GM19240 (cell line): Measurements from ENCODE around the gene FKBP10.
"Not testable (repeated sequence)": the region's sequence is repeated elsewhere in the genome, so short reads cannot be mapped to it uniquely, and the experiment has no call there.

Source experiments
- DNase-seq: peaks from one replicate; pipeline ENCODE4 v3.0.0; 2011; ENCODE audit warnings: low spot score; ENCODE audit not compliant: insufficient read length

Gene FKBP10, protein sequence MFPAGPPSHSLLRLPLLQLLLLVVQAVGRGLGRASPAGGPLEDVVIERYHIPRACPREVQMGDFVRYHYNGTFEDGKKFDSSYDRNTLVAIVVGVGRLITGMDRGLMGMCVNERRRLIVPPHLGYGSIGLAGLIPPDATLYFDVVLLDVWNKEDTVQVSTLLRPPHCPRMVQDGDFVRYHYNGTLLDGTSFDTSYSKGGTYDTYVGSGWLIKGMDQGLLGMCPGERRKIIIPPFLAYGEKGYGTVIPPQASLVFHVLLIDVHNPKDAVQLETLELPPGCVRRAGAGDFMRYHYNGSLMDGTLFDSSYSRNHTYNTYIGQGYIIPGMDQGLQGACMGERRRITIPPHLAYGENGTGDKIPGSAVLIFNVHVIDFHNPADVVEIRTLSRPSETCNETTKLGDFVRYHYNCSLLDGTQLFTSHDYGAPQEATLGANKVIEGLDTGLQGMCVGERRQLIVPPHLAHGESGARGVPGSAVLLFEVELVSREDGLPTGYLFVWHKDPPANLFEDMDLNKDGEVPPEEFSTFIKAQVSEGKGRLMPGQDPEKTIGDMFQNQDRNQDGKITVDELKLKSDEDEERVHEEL

DNA sequence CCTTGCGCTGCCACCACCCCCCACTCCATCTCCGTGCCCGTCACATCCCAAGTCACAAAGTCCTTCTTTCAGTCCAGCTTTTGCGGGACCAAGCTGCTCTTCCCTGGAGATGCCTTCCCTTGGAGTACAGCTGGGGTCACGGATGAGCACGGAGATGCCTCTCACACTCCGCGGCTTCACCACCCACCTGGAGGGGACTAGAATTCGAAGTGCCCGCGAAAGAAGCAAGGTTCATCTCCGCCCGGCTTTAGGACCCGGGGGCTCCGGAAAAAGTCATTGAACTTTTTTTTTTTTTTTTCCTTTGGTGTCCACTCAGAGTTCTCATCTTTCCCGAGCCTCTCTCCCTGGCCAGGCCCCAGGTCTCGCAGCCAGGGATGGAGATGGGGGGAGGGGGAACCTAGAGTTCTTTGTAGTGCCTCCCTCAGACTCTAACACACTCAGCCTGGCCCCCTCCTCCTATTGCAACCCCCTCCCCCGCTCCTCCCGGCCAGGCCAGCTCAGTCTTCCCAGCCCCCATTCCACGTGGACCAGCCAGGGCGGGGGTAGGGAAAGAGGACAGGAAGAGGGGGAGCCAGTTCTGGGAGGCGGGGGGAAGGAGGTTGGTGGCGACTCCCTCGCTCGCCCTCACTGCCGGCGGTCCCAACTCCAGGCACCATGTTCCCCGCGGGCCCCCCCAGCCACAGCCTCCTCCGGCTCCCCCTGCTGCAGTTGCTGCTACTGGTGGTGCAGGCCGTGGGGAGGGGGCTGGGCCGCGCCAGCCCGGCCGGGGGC, at the start of gene FKBP10:
TSS of gene FKBP10 (plus strand) at position 624 of the 771 bp plus-strand sequence. CDS start at position 655, 31 bp downstream.
- DNase-seq = no peak

DNA sequence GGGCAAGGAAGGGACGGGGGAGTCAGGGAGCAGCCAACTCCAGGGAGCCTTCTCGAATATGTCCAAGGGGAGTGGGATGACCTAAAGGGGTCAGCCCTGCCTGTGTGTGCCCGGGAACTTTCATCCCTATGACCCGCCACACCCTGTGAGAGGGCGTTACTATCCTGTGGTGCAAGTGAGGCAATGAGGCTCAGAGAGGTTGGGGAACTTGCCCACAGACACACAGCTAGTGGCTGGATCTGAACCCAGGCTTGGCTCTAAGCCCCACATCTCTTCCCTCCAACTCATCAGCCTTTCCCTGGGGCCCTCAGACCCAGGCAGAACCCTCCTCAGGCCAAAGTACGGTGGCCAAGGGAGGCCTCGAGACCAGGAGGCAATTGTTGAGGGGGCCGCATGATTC, 49.5 kb upstream of the FKBP10 start:
- no peak for DNase-seq

DNA sequence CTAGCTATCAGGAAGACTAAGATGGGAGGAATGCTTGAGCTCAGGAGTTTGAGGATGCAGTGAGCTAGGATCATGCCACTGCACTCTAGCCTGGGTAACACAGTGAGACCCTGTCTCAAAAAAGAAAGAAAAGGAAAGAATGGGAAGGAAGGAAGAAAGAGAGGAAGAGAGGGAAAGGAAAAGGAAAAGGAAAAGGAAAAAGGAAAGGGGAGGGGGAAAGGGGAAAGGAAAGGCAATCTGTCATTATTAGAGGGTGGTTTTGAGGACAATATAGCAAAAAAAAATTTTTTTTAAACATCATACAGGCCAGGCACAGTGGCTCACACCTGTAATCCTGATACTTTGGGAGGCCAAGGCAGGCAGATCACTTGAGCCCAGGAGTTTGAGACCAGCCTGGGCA, 46.7 kb upstream of the FKBP10 start:
- no peak for DNase-seq

DNA sequence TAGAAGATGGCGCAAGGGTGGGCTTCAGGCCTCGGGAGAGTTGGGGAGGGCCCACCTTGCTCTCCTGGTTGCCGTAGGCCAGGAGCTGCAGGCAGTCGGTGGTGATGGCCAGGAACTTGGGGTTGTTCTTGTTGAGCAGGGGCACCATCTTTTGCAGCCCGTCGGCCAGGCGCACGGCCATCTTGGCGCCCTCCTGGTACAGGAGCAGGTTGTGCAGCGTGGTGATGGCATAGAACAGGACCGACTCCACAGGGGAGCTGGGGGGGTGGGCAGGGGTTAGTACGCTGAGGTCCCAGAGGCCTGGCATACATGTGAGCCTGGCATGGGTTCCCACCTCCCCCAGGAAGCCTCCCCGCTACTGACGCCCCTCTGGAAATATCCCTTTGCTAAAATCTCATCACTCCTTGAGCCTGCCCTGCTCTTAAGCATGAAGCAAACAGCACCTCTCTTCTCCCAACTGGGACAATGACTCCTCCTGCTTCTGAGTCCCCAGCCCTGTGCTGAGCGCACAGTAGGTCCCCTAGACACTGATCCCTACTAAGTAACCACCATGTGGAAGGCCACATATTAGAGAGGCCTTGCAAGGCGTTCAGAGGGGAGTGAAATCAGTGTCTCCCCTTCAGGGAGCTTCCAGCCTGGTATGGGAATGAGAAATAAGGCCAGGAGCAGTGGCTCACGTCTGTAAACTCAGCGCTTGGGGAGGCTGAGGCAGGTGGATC, 45.3 kb upstream of the FKBP10 start:
- DNase-seq = no peak

DNA sequence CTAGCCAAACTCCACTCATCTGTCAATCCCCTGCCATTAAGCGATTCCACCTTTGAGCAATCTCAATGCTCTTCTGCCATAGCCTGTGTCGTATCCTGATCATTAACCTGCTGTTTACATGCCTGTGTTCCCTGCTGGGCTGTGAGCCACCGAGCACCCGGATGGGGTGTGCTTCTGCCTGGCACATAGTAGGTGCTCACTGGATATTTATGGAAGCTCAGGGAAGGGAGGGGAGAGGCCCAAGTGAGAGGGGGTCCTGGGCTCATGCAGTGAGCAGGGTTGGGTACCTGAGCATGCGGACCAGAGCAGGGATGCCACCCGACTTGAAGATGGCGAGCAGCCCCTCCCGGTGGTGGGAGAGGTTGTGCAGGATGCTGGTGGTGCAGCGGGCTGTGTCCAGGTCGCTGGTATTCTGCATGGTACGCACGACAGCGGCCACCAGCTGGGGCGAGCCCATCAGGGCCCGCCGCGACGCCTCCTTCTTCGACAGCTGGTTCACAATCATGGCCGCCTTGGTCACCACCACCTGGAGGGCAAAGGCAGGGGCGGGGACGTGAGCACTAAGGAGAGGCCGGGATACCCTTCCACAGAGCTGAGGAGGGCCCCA, 44.0 kb upstream of the FKBP10 start:
- no peak for DNase-seq

DNA sequence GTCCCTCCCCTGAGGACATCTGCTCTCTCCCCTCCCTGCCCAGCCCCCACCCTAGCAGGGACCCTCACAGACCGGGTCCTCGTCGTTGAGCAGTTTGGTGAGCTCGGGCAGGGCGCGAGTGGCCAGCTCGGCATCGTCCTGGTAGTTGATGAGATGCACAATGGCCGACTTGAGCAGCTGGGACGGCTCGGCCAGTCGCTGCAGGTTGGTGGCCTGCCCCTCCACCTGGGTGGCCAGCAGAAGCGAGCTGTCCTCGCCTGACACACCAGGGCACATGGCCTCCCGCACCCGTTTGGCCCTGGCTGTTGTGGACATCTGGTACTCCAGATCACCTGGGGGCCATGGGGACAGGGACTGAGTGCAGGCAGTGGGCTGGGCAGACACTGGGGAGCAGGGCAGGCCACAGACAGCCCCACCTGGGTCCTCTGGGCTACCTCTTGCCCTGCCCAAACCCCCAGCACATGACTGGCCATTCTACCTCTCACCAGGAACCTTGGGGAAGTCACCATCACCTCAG, 43.4 kb upstream of the FKBP10 start:
- no peak for DNase-seq

DNA sequence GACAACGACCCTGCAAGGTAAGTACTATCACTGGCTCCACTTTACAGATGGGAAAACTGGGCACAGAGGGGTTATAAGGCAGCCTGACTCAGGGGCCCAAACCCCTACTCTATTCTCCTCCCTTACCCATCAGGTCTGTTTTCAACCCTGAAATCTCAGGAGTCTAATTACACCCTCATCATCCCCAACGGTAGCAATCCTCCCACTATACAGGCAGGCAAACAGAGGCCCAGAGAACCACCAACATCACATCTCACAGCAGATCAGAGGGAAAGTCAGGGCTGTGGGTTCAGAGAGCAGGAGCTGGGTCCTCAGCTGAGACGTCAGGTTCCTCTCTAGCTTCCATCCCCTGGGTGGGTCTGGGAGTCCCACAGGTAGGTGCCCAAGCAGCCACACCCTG, 42.8 kb upstream of the FKBP10 start:
- DNase-seq = no peak

DNA sequence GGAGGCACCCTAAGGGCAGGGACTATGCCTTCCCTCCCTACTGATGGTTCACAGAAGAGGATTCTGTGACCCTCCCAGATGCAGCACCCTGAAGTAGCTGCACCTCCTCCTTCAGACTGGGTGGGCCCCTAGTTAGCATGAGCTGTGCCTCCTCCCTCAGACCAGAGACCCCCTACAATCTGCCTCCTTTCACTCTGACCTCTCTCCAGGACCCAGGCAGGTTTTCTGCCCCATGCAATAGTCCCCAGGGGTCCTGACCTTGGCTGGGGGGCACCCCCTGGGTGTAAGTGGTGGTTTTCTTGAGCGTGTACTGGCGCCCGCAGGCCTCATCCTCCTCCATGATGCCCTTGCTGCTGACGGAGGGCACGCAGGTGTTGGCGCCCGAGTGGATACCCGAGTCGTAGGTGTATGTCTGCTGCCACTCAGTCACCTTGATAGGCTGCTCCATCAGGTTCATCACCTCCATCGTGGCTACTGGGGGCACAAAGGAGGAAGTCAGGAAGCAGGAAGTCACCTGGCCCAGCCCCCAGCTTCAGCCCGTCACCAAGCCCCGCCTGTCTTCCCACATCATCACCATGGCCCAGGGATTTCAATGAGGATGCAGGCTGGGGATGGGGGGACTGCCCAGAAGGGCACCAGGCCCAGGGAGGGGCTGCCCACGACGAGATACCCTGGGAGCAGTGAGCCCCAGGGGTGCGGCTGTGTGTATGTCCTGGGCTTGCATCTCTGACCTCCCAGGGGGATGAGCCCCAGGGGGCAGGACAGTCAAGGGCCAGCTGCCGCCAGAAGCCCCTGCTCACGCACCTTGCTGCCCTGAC, 41.2 kb upstream of the FKBP10 start:
- DNase-seq = no peak

DNA sequence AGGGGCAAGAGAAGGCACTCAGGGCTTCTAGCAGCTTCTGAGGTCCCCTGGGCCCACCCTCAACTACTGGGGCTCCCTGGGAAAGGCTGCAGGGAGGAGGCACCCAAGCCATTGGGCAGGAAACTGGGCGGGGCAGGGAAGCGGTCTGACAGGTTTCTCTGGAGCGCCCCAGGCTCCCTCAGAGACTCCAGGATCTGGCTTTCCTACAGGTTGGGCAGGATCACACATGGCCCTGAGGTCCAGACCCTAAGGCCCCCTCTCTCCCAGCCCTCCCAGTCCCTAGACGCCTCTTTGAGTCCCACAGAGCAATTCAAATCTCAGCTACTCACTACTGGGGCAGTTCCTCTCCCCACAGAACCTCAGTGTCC, 40.6 kb upstream of the FKBP10 start:
- no peak for DNase-seq

DNA sequence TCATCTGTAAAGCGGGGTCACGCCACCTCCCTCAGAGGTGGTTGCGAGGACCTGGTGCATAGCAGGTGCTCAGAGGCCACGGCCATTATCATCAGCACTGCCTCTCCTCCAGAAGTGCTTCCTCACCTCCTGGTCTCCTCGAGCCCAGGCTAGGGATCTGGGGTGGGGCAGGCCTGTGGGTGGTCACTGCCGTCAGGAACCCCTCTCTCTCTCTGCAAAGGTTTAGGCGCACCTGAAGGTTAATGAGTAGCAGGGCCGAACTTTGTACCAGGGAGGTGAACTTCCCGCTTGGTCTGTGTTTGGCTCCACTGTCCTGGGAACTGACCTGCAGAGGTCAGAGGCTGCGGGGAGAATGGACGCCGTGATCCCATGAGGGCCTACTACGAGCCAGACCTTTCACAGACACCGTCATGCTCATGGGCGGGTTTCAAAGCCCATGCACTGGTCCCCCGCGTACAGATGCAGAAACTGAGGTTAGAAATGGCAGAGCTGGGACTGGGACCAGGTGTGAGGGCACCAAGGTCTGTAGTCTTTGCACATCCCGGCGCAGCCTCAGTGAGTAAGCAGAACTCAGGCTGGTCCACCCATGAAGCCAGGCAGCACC, 40.1 kb upstream of the FKBP10 start:
- DNase-seq = no peak

DNA sequence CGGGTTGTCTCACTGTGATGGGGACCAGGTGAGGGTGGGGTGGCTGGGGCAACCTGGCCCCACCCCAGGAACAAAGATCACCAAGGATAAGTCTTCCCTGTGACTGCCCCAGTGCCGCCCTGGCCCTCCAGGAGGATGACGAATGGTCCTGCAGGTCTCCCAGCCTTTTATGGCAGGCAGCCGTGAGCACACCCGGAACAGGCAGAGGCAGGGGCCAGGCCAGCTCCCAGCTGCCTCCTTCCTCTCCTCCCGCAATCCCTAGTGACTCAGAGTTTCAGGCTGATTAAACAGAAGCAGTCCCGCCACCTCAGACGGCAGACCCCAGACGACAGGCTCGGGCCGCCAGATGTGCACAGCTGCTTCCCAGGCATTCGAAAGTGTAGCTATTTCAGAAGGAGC, 39.6 kb upstream of the FKBP10 start:
- DNase-seq = no peak

DNA sequence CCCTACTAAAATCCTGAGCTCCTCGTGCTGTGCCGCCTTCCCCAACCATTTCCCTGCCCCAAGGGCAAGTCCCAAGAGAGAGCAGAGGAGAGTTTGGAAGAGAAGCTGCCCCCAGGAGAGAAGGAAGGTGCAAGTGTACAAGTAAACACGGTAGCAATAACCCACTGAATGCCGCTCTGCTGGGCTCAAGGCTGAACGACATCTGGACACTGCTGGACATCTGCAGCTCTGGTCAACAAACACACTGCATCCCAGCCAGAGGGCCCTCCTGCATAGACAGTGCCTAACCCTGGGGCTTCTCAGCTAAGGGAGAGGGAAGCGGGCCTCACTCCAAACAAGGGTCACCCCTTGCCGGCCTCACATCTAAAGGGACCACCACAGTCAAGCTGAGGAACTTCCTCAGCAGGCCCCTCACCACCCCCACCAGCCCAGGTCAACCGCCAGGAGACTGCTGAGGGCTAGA, 39.0 kb upstream of the FKBP10 start:
- DNase-seq = no peak

DNA sequence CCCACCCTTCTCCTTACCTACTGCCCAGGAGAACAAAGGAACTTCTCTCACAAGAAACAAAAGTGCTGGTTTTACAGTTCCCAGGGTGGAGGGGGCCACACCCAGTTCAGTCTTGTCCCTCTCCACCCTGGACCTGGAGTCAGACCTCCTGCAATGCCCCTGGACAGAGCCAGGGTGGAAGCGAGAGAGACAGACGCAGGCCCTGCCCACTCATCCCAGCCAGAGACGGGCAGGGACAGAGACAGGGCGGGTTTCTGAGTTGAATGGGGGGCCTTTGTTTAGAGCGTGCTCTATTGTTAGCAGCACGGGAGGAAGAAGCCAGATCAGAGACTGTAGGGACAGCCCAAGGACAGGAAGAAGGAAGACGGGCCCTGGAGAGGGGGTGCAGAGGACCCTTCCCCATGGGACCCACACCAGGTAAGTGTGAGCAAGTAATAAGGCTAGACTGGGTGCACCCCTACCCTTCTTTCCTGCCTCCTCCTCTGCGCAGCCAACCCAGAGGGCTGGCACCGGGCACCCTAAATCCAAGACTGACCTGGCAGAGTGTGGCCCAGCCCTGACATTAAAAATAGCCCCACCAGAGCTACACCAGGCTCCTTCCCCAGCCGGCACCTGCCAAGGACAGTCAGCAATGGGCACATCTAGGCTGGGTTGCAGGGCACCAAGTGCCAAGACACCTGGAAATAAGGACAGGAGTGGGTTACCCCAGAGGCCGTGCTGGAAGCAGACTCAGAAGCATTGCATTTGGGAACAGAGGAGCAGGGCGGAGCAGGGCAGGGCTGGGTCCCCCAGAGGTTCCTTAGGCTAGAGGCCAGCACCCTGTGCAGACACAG, 37.2 kb upstream of the FKBP10 start:
- no peak for DNase-seq

DNA sequence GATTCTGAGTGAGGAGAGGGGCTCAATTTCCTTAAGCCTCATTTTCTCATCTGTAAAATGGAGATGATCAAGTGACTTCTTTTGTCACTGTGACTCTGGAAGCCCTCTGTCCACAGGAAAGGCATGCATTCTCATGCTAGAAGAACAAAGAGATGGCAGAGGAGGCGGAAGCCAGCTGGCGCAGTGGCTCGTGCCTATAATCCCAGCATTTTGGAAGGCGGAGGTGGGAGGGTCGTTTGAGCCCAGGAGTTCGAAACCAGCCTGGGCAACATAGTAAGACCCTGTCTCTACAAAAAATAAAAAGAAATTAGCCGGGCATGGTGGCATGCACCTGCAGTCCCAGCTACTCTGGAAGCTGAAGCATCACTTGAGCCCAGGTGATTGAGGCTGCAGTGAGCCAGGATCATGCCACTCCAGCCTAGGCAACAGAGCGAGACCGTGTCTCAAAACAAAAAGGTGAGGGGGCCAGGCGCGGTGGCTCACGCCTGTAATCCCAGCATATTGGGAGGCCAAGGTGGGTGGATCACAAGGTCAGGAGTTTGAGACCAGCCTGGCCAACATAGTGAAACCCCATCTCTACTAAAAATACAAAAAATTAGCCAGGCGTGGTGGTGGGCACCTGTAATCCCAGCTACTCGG, 36.4 kb upstream of the FKBP10 start:
- not testable (repeated sequence) for DNase-seq

DNA sequence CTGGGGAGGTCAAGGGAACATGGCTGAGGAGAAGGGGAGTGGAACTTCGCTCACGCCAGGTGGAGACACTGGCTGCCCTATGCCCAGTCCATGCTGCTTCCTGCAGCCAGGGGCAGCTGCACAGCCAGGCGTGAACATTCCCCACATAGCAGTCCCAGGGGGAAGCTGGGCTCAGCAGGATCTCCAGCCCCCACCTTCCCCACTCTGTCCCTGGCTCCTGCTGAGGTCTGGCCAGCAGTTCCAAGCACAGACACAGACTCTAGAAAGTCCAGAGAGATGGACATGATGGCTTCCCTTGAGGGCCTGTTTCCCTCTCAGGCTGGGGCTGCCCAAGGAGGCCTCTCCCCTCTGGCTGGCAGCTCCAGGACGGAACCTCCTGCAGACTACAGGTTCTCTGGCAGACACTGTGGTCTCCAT, 35.6 kb upstream of the FKBP10 start:
- no peak for DNase-seq

DNA sequence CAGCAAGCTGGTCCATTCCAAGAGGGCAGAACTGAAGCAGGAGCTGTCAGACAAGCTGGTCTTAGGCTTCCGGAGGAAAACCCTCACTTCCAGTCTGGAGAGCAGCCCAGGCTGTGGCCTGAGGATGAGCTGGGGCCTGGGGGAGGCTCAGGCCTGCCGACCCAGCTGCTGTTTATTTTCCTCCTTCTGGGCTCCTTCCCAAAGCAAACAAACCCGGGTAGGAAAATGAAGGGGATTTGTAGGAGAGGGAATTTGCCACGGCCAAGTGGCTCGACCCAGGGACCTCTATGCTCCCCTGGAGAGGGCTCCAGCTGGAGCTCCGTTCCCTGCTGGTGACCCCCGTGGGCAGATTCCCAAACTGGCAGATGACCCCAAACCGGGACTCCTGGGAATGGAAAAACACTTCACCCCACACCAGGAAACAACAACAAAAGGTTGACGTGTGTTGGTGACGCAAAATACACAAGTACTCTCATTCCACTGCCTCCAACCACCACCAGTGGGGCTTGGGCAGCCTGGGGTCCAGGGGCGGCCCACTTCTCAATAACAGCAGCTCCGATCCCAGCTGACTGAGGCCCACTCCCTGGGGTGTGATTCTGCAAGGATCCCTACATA, 35.1 kb upstream of the FKBP10 start:
- no peak for DNase-seq

DNA sequence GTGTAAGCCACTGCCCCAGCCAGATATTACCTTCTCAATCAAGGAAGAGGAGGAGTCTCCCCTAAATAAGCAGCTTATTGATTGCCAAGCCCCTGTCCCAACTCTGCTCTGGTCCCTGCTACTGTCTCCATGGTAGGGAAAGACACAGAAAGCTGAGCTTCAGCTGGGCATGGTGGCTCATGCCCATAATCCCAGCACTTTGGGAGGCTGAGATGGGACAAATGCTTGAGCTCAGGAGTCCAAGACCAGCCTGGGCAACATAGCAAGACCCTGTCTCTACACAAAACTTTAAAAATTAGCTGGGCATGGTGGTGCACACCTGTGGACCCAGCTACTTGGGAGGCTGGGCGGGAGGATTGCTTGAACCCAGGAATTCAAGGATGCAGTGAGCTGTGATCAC, 32.9 kb upstream of the FKBP10 start:
- DNase-seq = no peak
